Measurements from ENCODE around the gene PRDM15. TPM values are rescaled to one million over a fixed set of nuclear protein-coding genes. Genes with fewer than 3 reads are reported as not detected.
A peak's percentile ranks its signal among the peaks of the same experiment; 100 is the strongest.

Gene PRDM15
- total RNA-seq, 1 experiment from 2014 or later = 5.7 TPM

- intact Hi-C loops (cut with micrococcal nuclease) = loop anchor here (5.0 kb wide), 1 partner anchor 357 kb away; no protein-coding TSS in a partner anchor
- H3K27me3 Mint-ChIP-seq (ENCODE audit: insufficient read depth, unreplicated experiment) = no peaks in the 10 kb centered on the region
- no TSS peak for BruUV-seq (replicated peaks)
- H3K9me3 Mint-ChIP-seq (ENCODE audit: unreplicated experiment) = no peaks in the 10 kb centered on the region
- H3K36me3 Mint-ChIP-seq (ENCODE audit: insufficient read depth, unreplicated experiment) = peaks cover 21% of the 10 kb centered on the region
- H3K27ac Mint-ChIP-seq (ENCODE audit: low read depth, unreplicated experiment) = no peak overlapping the region
- CTCF ChIA-PET = interaction anchor here (1.4 kb wide), 1 partner anchor 288 kb away, joined by 3 read pairs; no protein-coding TSS in a partner anchor
- no peak for DNase-seq (ENCODE audit: unreplicated experiment)
- TF ChIP-seq CTCF (IDR thresholded peaks at IDR 0.05; ENCODE audit: unreplicated experiment) = no peak
- POLR2A ChIA-PET = no interaction called here
- no peak overlapping the region for H3K4me3 Mint-ChIP-seq (ENCODE audit: unreplicated experiment)
- H3K4me1 Mint-ChIP-seq (ENCODE audit: insufficient read depth, unreplicated experiment) = peaks cover 9% of the 10 kb centered on the region
Observed at GRCh38 chr21:41819236-41819855, 59.8 kb downstream of the PRDM15 start.

GRCh38 chr21:41817877-41818855, 61.0 kb downstream of the PRDM15 start:
- no peak overlapping the region for H3K4me3 Mint-ChIP-seq (ENCODE audit: unreplicated experiment)
- no peak for TF ChIP-seq CTCF (IDR thresholded peaks at IDR 0.05; ENCODE audit: unreplicated experiment)
- ChIA-PET CTCF (interaction anchor here (0.6 to 3.7 kb wide), 10 partner anchors 10 to 591 kb away, joined by 3 to 78 read pairs (median 6); no protein-coding TSS in a partner anchor), POLR2A (interaction anchor here (0.7 to 2.4 kb wide), 5 partner anchors 52 to 537 kb away, joined by 3 to 25 read pairs (median 5); no protein-coding TSS in a partner anchor)
- no peaks in the 10 kb centered on the region for H3K27me3 Mint-ChIP-seq (ENCODE audit: insufficient read depth, unreplicated experiment)
- no peak for DNase-seq (ENCODE audit: unreplicated experiment)
- no TSS peak for BruUV-seq (replicated peaks)
- peaks cover 9% of the 10 kb centered on the region for H3K4me1 Mint-ChIP-seq (ENCODE audit: insufficient read depth, unreplicated experiment)
- peaks cover 9% of the 10 kb centered on the region for H3K36me3 Mint-ChIP-seq (ENCODE audit: insufficient read depth, unreplicated experiment)
- H3K9me3 Mint-ChIP-seq (ENCODE audit: unreplicated experiment) = no peaks in the 10 kb centered on the region
- intact Hi-C loops (cut with micrococcal nuclease) = loop anchor here (1.0 to 5.0 kb wide), 5 partner anchors 40 to 535 kb away; no protein-coding TSS in a partner anchor
- no peak overlapping the region for H3K27ac Mint-ChIP-seq (ENCODE audit: low read depth, unreplicated experiment)

- Mint-ChIP-seq H3K36me3 (ENCODE audit: insufficient read depth, unreplicated experiment) (peaks cover 10% of the 10 kb centered on the region), H3K4me1 (ENCODE audit: insufficient read depth, unreplicated experiment) (peaks cover 9% of the 10 kb centered on the region), H3K27me3 (ENCODE audit: insufficient read depth, unreplicated experiment) (no peaks in the 10 kb centered on the region), H3K27ac (ENCODE audit: low read depth, unreplicated experiment) (peak overlapping the region; percentile 31), H3K4me3 (ENCODE audit: unreplicated experiment) (no peak overlapping the region), H3K9me3 (ENCODE audit: unreplicated experiment) (no peaks in the 10 kb centered on the region)
- ChIA-PET POLR2A (interaction anchor here (0.6 to 2.4 kb wide), 9 partner anchors 31 to 536 kb away, joined by 3 to 25 read pairs (median 3); no protein-coding TSS in a partner anchor), CTCF (interaction anchor here (0.6 to 3.7 kb wide), 33 partner anchors 9 to 767 kb away, joined by 3 to 78 read pairs (median 4); no protein-coding TSS in a partner anchor)
- BruUV-seq (replicated peaks) = no TSS peak
- DNase-seq (ENCODE audit: unreplicated experiment) = peak; percentile 69
- peak; percentile 89 for TF ChIP-seq CTCF (IDR thresholded peaks at IDR 0.05; ENCODE audit: unreplicated experiment)
- intact Hi-C loops (cut with micrococcal nuclease) = loop anchor here (1.0 to 5.0 kb wide), 5 partner anchors 39 to 534 kb away; no protein-coding TSS in a partner anchor
Observed at GRCh38 chr21:41817228-41817627, 61.9 kb downstream of the PRDM15 start.

All from MCF 10A (cell line).